HEK293T (cell line): ENCODE data around the gene ZCCHC14.

ENCODE experiments used
- FOXA1 ChIP-seq: fragments of 450-650 bp; IDR thresholded peaks from 2 replicates; pipeline ENCODE4 v1.6.1; 2016; ENCODE audit warnings: mild to moderate bottlenecking
- HDGF ChIP-seq: fragments of 450-650 bp; IDR thresholded peaks from 2 replicates; pipeline ENCODE4 v1.6.1; 2017; ENCODE audit warnings: antibody characterized with exemption, borderline replicate concordance
- LEF1 ChIP-seq: fragments of 450-650 bp; IDR thresholded peaks from 2 replicates; pipeline ENCODE4 v1.6.1; 2017; ENCODE audit warnings: mild to moderate bottlenecking, borderline replicate concordance
- SP1 ChIP-seq: fragments of 450-650 bp; IDR thresholded peaks from 2 replicates; pipeline ENCODE4 v1.6.1; 2017
- TARDBP ChIP-seq: fragments of 450-650 bp; IDR thresholded peaks from 2 replicates; pipeline ENCODE4 v1.6.1; 2016

GRCh38 chr16:87535855-87536794 lies 43.3 kb upstream of the ZCCHC14 start:
- TF ChIP-seq HDGF: no peak
- no peak for TF ChIP-seq FOXA1
- no peak for TF ChIP-seq TARDBP
- no peak for TF ChIP-seq LEF1
- TF ChIP-seq SP1: no peak
